ENCODE data around the gene IRGC.

The IRGC gene

DNA sequence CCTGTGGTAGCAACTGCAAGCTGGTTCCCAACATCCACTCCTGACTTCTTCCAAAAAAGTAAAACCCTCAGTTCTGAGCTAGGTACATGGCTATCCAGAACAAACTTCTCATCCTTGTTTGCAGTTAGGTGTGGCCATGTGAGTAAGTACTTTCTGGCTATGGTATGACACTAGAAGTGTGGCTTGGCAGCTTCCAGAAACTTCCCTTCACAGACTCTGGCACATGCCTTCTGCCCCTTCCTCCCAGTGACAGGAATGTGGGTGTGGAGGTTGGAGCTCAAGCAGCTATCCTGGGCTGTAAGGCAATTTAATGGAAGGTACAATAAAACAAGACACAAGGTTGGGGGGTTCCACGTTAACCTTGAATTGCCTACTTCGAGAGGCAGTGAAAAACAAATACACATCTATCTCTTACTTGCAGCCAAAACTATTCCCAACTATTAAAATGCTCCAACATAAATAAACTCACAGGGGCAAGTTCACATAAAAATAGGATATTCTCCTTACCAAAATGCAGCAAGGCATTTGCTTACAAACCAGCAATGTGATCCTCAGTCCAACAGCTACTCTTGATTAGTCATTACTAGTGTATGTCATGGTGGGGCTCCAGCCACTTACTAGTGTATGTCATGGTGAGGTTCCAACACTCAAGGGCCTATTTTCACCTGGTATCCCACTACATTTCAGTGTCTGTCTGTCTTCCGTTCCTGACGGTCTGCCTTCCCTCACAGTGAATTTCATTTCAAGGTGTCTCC, 35.8 kb downstream of the IRGC start:
- TF ChIP-seq, protein P1, sequence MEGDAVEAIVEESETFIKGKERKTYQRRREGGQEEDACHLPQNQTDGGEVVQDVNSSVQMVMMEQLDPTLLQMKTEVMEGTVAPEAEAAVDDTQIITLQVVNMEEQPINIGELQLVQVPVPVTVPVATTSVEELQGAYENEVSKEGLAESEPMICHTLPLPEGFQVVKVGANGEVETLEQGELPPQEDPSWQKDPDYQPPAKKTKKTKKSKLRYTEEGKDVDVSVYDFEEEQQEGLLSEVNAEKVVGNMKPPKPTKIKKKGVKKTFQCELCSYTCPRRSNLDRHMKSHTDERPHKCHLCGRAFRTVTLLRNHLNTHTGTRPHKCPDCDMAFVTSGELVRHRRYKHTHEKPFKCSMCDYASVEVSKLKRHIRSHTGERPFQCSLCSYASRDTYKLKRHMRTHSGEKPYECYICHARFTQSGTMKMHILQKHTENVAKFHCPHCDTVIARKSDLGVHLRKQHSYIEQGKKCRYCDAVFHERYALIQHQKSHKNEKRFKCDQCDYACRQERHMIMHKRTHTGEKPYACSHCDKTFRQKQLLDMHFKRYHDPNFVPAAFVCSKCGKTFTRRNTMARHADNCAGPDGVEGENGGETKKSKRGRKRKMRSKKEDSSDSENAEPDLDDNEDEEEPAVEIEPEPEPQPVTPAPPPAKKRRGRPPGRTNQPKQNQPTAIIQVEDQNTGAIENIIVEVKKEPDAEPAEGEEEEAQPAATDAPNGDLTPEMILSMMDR (IDR thresholded peaks at IDR 0.05), result no peak
- DNase-seq (ENCODE audit: low spot score), result no peak
- Histone ChIP-seq H3K27ac (peak overlapping the region in 1 of 2 donors; percentile 20), H3K4me3 (no peak overlapping the region)

DNA sequence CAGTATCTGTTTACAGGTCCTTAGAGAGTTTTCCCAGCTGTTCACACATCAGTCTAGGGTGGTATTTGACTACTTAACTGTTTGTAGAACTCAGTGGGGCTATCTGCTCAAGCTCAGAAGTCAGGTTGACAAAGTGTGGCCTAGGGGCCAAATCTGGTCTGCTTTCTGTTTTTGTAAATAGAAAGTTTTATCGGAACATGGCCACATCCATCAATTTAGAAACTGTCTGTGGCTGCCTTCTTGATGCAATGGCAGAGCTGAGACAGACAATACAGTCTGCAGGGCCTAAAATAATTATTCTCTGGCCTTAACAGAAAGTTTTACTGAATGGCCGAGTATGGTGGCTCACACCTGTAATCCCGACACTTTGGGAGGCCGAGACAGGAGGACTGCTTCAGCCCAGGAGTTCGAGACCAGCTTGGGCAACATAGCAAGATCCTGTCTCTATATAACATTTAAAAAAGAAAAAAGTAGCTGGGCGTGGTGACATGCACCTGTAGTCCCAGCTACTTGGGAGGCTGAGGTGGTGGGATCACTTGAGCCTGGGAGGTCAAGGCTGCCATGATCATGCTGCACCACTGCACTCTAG, 36.5 kb downstream of the IRGC start:
- Histone ChIP-seq H3K27ac (no peak overlapping the region), H3K4me3 (no peak overlapping the region)
- DNase-seq (ENCODE audit: low spot score), result no peak
- TF ChIP-seq, protein P1 (IDR thresholded peaks at IDR 0.05), result no peak

DNA sequence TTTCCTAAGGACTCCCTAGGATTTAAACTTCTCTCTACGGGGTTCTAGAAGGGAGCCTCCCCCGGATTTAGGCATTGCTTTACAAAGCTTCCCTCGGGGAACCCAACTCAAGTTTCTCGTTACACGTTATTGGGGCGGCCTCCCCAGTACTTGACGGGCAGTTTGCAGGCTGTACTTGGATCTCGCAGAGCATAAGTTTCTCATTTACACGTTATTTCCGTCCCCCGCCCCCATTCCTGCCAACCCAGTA, 38.3 kb downstream of the IRGC start:
- H3K4me3 ChIP-seq, result peak overlapping the region; percentile 68
- DNase-seq (ENCODE audit: low spot score), result no peak
- H3K27ac ChIP-seq, result peak overlapping the region; percentile 90 to 96
- TF ChIP-seq, protein P1 (IDR thresholded peaks at IDR 0.05), result no peak

DNA sequence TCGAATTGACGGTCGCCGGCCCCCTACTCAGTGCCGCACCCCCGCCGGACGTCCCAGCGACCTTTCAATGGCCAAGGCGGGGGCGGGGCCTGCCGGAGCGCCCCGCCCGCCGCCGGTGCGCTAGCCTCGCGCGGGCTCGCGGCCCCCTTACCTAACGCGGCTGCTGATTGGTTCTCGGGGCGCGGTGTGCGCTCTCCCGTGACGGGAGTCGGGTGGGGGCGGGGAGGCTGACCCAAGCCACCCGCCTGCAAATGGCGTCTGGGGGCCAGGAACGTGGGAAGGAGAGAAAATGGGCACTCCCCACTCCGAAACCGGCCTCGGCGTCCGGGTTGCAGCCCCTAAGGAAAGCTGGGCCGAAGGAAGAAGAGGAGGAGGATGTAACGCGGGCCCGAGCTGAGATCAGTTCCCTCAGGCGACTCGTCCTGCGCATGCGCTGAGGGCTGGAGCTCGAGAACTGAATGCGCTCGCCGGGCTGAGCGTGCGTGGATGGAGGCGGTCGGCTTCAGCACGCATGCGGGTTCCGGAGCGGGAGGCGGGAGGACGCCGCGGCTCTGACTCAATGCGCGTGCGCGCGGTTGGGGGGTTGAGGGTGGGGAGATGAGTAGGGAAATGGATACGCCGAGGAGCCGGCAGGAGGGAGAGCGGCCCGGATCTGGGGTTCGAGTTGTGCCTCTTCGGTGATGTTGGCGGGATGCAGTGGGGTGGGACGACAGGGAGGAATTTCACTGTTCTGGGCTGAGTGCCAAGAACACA, 38.8 kb downstream of the IRGC start, which contains the start of gene SMG9:
Gene SMG9, minus strand, starts transcription at position 460 of the 753 bp plus-strand sequence. CDS start 4,221 bp downstream, outside the sequence.
- DNase-seq (ENCODE audit: low spot score), result peak; percentile 98
- Histone ChIP-seq H3K4me3 (peak within 1 kb of the TSS; percentile 68), H3K27ac (peak within 1 kb of the TSS; percentile 90 to 96)
- TF ChIP-seq, protein P1 (IDR thresholded peaks at IDR 0.05), result no peak

DNA sequence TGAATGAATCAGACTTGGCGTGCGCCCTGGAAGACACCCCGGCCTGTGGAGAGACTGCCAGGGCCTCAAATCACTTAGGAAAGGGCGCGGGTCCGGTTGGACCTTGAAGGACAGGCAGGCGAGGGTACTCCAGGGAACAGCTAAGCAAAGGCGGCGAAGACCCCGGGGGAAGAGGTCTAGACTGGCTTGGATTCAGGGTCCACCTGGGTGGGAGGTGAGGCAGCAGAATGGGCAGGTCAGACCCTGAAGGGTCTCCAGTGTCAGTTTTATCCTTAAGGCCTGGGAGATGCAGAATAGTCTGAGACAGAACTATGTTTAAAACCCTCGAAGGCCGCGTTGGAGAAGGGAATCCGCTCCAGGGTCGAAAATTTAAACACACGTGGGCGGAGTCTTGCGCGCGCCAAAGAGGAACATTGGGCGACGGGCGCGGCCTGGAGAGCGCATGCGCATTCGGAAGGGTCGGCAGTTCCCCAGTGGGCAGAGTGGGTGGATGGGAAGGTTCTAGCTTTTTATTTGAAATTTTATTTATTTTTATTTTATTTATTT, 39.5 kb downstream of the IRGC start:
- TF ChIP-seq, protein P1 (IDR thresholded peaks at IDR 0.05), result no peak
- DNase-seq (ENCODE audit: low spot score), result peak; percentile 85
- Histone ChIP-seq H3K4me3 (peak overlapping the region; percentile 68), H3K27ac (peak overlapping the region; percentile 90 to 96)

DNA sequence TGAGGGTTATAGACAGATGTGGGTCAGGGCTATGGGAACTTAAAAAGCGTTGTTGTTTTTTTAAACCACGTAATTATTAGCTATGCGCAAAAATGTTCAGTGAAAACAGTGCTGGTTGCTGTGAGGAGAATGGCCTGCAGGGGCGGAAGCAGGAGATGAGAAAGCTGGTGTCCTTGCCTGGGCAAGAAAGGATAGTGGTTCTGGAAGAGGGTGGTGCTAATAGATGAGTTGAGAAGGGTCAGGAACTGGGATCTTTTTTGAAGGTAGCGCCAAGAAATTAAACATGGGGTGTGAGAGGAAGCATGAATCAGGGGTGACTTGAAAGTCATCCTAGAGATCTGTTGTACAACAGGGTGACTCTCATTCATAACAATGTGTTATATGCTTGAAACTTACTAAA, 43.6 kb downstream of the IRGC start:
- Histone ChIP-seq H3K4me3 (no peak overlapping the region), H3K27ac (no peak overlapping the region)
- TF ChIP-seq, protein P1 (IDR thresholded peaks at IDR 0.05), result no peak
- DNase-seq (ENCODE audit: low spot score), result no peak

All from coronary artery (tissue), 2 donors.